ENCODE measurements around the gene ONECUT3.

GRCh38 chr19:1765904-1766799, 12.8 kb downstream of the ONECUT3 start:
- TF ChIP-seq EZH2 (IDR thresholded peaks at IDR 0.05; ENCODE audit: low read depth) (no peak), CTCF (conservative IDR thresholded peaks at IDR 0.05) (no peak)

Data from PC-9 (cell line).